HG03097 (cell line): ENCODE results near the gene JMJD1C.
"Not testable (repeated sequence)": the region's sequence is repeated elsewhere in the genome, so short reads cannot be mapped to it uniquely, and the experiment has no call there.

ENCODE experiments used
- ATAC-seq: cut with Tn5 transposase; IDR thresholded peaks from one replicate; pipeline ENCODE4 v1.9.1; 2021; ENCODE audit not compliant: unreplicated experiment, low FRiP score

JMJD1C gene, protein sequence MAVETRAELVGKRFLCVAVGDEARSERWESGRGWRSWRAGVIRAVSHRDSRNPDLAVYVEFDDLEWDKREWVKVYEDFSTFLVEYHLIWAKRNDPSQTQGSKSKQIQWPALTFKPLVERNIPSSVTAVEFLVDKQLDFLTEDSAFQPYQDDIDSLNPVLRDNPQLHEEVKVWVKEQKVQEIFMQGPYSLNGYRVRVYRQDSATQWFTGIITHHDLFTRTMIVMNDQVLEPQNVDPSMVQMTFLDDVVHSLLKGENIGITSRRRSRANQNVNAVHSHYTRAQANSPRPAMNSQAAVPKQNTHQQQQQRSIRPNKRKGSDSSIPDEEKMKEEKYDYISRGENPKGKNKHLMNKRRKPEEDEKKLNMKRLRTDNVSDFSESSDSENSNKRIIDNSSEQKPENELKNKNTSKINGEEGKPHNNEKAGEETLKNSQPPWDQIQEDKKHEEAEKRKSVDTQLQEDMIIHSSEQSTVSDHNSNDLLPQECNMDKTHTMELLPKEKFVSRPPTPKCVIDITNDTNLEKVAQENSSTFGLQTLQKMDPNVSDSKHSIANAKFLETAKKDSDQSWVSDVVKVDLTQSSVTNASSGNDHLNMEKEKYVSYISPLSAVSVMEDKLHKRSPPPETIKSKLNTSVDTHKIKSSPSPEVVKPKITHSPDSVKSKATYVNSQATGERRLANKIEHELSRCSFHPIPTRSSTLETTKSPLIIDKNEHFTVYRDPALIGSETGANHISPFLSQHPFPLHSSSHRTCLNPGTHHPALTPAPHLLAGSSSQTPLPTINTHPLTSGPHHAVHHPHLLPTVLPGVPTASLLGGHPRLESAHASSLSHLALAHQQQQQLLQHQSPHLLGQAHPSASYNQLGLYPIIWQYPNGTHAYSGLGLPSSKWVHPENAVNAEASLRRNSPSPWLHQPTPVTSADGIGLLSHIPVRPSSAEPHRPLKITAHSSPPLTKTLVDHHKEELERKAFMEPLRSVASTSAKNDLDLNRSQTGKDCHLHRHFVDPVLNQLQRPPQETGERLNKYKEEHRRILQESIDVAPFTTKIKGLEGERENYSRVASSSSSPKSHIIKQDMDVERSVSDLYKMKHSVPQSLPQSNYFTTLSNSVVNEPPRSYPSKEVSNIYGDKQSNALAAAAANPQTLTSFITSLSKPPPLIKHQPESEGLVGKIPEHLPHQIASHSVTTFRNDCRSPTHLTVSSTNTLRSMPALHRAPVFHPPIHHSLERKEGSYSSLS (N-terminal part only)

GRCh38 chr10:63465293-63466143 is at the start of gene JMJD1C:
JMJD1C (minus strand) TSS chr10:63465977; CDS start chr10:63465662, 315 bp downstream.
- peak; percentile 53 for ATAC-seq

DNA sequence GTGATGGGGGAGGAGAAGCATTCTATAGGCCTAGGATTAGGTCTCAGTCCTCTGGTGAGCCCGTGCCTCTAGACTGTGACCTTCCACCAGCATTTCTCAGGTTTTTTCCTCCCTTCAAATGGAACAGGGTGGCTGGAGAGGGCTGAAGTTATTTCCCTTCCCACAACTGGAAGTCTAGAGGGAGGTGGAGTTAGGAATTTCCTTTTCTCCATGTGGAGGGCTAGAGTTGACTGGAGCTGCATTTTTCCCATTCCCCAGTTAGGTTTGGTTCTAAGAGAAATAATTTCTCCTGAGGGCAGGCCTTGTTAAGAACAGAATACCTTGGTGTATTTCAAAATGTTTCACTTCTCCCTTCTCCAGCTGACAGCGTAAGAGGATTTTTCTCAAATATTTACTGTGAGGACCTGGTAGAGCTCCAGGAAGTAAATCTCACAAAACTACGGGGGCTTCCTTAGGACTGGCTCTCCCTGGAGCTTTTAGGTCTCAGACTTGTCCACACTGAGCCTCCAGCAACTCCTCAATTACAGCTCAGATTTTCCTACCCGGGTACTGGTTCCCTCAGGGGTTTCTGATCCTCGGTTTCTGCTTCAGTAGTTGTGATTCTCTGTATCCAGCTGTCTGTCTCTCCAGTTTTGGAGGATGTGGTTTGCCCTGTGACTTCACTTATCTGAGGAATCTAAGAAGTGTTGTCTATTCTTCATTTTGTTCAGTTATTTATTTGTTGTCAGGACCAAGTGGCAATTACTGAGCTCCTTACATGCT is 49.4 kb upstream of the JMJD1C start:
- no peak for ATAC-seq

DNA sequence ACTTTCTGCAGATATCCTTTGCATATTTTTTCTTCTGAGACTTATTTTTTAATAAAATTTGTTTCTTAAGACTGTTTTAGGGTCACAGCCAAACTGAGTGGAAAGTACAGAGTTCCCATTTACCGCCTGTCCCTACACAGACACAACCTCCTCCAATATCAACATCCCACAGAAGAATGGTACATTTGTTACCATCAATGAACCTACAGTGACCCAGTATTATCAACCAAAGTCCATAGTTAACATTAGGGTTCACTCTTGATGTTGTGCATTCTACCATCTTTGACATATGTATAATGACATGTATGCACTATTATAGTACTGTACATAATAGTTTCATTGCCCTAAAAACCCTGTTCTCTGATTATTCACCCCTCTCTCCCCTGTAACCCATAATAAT is 40.8 kb upstream of the JMJD1C start:
- no peak for ATAC-seq

GRCh38 chr10:63505562-63505961 is 39.8 kb upstream of the JMJD1C start:
- ATAC-seq = no peak

- ATAC-seq = no peak
Measured at GRCh38 chr10:63504145-63504881, 38.5 kb upstream of the JMJD1C start.

DNA sequence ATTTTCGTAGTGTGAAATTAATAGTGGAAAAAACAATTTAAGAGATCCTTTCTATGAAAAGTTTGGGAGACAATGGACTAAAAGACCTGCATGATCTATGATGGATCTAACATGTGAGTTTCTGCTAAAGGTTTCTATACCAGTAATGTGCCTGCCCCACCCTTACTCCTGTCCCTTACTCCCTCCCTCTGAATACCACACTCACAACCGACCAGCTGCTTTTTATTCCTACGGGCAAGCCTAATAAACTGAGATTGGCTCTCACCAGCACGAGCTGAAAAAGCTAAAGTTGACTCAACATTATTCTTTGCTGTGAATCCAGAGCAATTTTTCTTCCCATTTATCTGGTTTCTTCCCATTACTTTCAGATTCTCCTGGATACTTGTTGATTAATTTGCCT is 37.6 kb upstream of the JMJD1C start:
- ATAC-seq = no peak

- no peak for ATAC-seq
Measured at GRCh38 chr10:63502832-63503231, 37.1 kb upstream of the JMJD1C start.

- no peak for ATAC-seq
Measured at GRCh38 chr10:63501954-63502353, 36.2 kb upstream of the JMJD1C start.

DNA sequence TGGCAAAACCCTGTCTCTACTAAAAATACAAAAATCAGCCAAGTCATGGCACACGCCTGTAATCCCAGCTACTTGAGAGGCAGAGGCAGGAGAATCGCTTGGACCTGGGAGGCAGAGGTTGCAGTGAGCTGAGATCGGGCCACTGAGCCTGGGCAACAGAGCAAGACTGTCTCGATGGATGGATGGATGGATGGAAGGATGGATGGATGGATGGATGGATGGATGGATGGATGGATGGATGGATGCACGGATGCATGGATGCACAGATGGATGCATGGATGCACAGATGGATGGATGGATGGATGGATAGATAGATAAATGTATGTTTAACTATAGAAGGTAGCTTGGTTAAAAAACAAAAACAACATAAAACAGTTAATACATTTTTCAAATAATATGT is 34.8 kb upstream of the JMJD1C start:
- ATAC-seq = not testable (repeated sequence)

GRCh38 chr10:63498665-63499064 is 32.9 kb upstream of the JMJD1C start:
- no peak for ATAC-seq

GRCh38 chr10:63497321-63497720 is 31.5 kb upstream of the JMJD1C start:
- ATAC-seq = no peak

DNA sequence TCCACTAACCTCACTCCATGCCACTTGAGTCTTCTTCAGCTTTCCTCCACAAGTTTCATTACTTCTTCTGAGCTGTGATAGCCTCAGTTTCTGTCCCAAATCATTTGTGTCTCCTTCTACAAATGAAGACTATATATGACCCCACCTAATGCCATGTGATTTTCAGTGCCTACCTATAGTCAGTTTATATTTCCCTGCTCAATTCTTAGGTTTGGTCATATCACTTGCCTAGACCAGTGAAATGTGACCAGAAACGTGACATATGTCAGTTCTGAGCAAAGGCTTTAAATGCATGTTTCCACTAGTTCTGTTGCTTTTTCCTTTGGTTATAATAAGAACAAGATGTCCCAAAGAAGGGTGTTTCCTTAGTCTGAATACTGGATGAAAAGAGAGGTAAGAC is 30.8 kb upstream of the JMJD1C start:
- ATAC-seq = no peak

GRCh38 chr10:63494951-63495350 is 29.2 kb upstream of the JMJD1C start:
- ATAC-seq = no peak

DNA sequence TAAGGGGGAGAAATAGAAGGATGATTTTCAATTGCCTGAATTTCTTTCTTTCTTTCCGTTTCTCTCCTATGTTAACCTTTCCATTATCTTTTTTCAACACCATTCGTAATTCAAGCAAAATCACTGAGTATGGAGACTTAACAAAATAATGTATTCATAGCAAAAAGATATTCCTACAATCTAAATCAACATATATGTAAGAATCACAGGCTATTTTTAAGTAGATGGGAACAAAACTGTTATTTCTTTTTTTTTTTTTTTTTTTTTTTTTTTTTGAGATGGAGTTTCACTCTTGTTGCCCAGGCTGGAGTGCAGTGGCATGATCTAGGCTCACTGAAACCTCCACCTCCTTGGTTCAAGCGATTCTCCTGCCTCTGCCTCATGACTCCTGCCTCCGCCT is 27.2 kb upstream of the JMJD1C start:
- ATAC-seq = no peak

DNA sequence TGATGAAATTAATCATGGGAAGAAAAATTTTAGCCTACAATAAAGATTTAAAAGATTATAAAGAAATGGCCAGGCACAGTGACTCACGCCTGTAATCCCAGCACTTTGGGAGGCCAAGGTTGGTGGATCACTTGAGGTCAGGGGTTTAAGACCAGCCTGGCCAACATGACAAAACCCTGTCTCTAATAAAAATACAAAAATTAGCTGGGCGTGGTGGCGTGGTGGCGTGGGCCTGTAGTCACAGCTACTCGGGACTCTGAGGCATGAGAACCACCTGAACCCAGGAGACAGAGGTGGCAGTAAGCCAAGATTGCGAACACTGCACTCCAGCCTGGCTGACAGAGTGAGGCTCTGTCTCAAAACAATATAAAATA is 26.5 kb upstream of the JMJD1C start:
- not testable (repeated sequence) for ATAC-seq

DNA sequence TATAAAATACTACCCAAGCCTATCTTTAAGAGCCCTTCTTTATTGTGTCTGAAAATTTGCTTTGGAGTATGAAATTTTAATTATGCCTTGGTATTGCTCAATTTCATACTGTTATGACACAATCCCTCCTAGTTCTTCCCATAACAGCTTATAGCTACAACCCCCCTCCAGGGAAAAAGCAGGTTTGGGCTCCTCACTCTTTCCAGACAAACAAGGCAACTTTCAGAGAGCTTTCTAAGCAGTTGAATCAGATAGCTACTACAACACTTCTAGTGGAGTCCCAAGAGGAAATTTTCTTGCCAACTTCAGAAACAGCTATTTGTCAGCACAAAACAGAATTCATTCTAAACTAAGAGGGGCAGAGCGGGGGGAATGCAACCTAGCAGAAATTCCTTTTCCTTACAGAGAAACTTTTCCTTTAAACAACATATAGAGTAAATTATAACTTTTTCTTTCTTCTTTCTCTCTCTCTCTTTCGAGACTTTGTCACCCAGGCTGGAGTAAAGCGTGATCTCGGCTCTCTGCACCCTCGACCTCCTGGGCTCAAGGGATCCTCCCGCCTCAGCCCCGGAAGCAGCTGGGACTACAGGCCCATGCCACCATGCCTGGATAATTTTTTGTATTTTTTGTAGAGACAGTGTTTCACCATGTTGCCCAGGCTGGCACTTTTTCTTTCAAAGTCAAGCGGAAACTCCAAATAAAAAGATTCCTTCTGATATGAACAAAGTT is 26.0 kb upstream of the JMJD1C start:
- no peak for ATAC-seq

- no peak for ATAC-seq
Measured at GRCh38 chr10:63489838-63490237, 24.1 kb upstream of the JMJD1C start.

- no peak for ATAC-seq
Measured at GRCh38 chr10:63487990-63488389, 22.2 kb upstream of the JMJD1C start.
